Measurements from ENCODE around the gene DRC1. TPM values are rescaled to one million over a fixed set of nuclear protein-coding genes. Genes with fewer than 3 reads are reported as not detected.

DRC1 gene
- total and polyA plus RNA-seq, 2 donors (not counting 1 experiment from before 2014, with no cell fraction given) = under 0.01 to 0.10 TPM

GRCh38 chr2:26376799-26377198, 24.9 kb upstream of the DRC1 start:
- H3K79me2 ChIP-seq (ENCODE audit: control insufficient read depth, insufficient read depth, low read length) = no peaks in the 10 kb centered on the region
- no peaks in the 10 kb centered on the region for H3K27me3 ChIP-seq (ENCODE audit: control insufficient read depth, insufficient read depth, low read length)
- no peak for TF ChIP-seq EZH2 (IDR thresholded peaks at IDR 0.05; ENCODE audit: low read length, missing control alignments)
- TF ChIP-seq CTCF (conservative IDR thresholded peaks at IDR 0.05 in 1 of 2, IDR thresholded peaks at IDR 0.05 in 1 of 2; ENCODE audit: low read depth in 1 of 2, low read length in 2 of 2) = no peak
- no peak for DNase-seq (ENCODE audit: low read depth in 2 of 2)
- H3K9me3 ChIP-seq (ENCODE audit: control insufficient read depth, insufficient read depth, low read depth, low read length) = no peaks in the 10 kb centered on the region
- H3K4me1 ChIP-seq (ENCODE audit: control insufficient read depth, extremely low read depth, insufficient read depth, low read length) = no peaks in the 10 kb centered on the region
- no peaks in the 10 kb centered on the region for H4K20me1 ChIP-seq (ENCODE audit: control insufficient read depth, extremely low read depth, insufficient read depth, low read length)
- no peak overlapping the region for H3K9ac ChIP-seq (ENCODE audit: insufficient read depth, low read length)
- H3K4me2 ChIP-seq (ENCODE audit: extremely low read depth, insufficient read depth, low read length) = no peak overlapping the region
- no peak overlapping the region for H3K4me3 ChIP-seq (replicated peaks in 1 of 4; ENCODE audit: control extremely low read depth in 1 of 4, insufficient read depth in 1 of 4, low read depth in 3 of 4, low read length in 4 of 4)
- no peak overlapping the region for H2AFZ ChIP-seq (ENCODE audit: low read length)
- H3K36me3 ChIP-seq (ENCODE audit: control insufficient read depth, insufficient read depth, low read length) = no peaks in the 10 kb centered on the region
- no peak overlapping the region for H3K27ac ChIP-seq (ENCODE audit: insufficient read depth, low read length)

- no peaks in the 10 kb centered on the region for H4K20me1 ChIP-seq (ENCODE audit: control insufficient read depth, extremely low read depth, insufficient read depth, low read length)
- H3K4me2 ChIP-seq (ENCODE audit: extremely low read depth, insufficient read depth, low read length) = no peak overlapping the region
- no peak overlapping the region for H3K27ac ChIP-seq (ENCODE audit: insufficient read depth, low read length)
- no peaks in the 10 kb centered on the region for H3K36me3 ChIP-seq (ENCODE audit: control insufficient read depth, insufficient read depth, low read length)
- H3K4me3 ChIP-seq (replicated peaks in 1 of 4; ENCODE audit: control extremely low read depth in 1 of 4, insufficient read depth in 1 of 4, low read depth in 3 of 4, low read length in 4 of 4) = no peak overlapping the region
- no peak for DNase-seq (ENCODE audit: low read depth in 2 of 2)
- no peaks in the 10 kb centered on the region for H3K27me3 ChIP-seq (ENCODE audit: control insufficient read depth, insufficient read depth, low read length)
- H3K4me1 ChIP-seq (ENCODE audit: control insufficient read depth, extremely low read depth, insufficient read depth, low read length) = no peaks in the 10 kb centered on the region
- H3K9me3 ChIP-seq (ENCODE audit: control insufficient read depth, insufficient read depth, low read depth, low read length) = no peaks in the 10 kb centered on the region
- no peak for TF ChIP-seq EZH2 (IDR thresholded peaks at IDR 0.05; ENCODE audit: low read length, missing control alignments)
- TF ChIP-seq CTCF (conservative IDR thresholded peaks at IDR 0.05 in 1 of 2, IDR thresholded peaks at IDR 0.05 in 1 of 2; ENCODE audit: low read depth in 1 of 2, low read length in 2 of 2) = no peak
- H3K9ac ChIP-seq (ENCODE audit: insufficient read depth, low read length) = no peak overlapping the region
- H3K79me2 ChIP-seq (ENCODE audit: control insufficient read depth, insufficient read depth, low read length) = no peaks in the 10 kb centered on the region
- no peak overlapping the region for H2AFZ ChIP-seq (ENCODE audit: low read length)
These were observed 21.4 kb upstream of the DRC1 start for GRCh38 chr2:26380281-26380680.

- Histone ChIP-seq H4K20me1 (ENCODE audit: control insufficient read depth, extremely low read depth, insufficient read depth, low read length) (no peaks in the 10 kb centered on the region), H2AFZ (ENCODE audit: low read length) (no peak overlapping the region), H3K36me3 (ENCODE audit: control insufficient read depth, insufficient read depth, low read length) (no peaks in the 10 kb centered on the region), H3K4me1 (ENCODE audit: control insufficient read depth, extremely low read depth, insufficient read depth, low read length) (no peaks in the 10 kb centered on the region), H3K4me2 (ENCODE audit: extremely low read depth, insufficient read depth, low read length) (no peak overlapping the region), H3K79me2 (ENCODE audit: control insufficient read depth, insufficient read depth, low read length) (no peaks in the 10 kb centered on the region), H3K9ac (ENCODE audit: insufficient read depth, low read length) (no peak overlapping the region), H3K9me3 (ENCODE audit: control insufficient read depth, insufficient read depth, low read depth, low read length) (no peaks in the 10 kb centered on the region), H3K27me3 (ENCODE audit: control insufficient read depth, insufficient read depth, low read length) (no peaks in the 10 kb centered on the region), H3K27ac (ENCODE audit: insufficient read depth, low read length) (no peak overlapping the region), H3K4me3 (replicated peaks in 1 of 4; ENCODE audit: control extremely low read depth in 1 of 4, insufficient read depth in 1 of 4, low read depth in 3 of 4, low read length in 4 of 4) (no peak overlapping the region)
- DNase-seq (ENCODE audit: low read depth in 2 of 2) = no peak
- TF ChIP-seq CTCF (conservative IDR thresholded peaks at IDR 0.05 in 1 of 2, IDR thresholded peaks at IDR 0.05 in 1 of 2; ENCODE audit: low read depth in 1 of 2, low read length in 2 of 2) (no peak), EZH2 (IDR thresholded peaks at IDR 0.05; ENCODE audit: low read length, missing control alignments) (no peak)
These were observed 19.2 kb upstream of the DRC1 start for GRCh38 chr2:26382564-26382963.
